CD14-positive monocyte (primary cell): ENCODE data around the gene MECP2. TPM values are rescaled to one million over a fixed set of nuclear protein-coding genes. Genes with fewer than 3 reads are reported as not detected.

Experiments used
- DNase-seq, 3 donors: peaks; one replicate each; pipeline ENCODE4 v3.0.0-alpha.2; 2011 to 2022
- H2AFZ ChIP-seq: 2 replicates; pipeline ENCODE4 v1.6.0; 2012; ENCODE audit warnings: mild to moderate bottlenecking, low read depth, low read length, inconsistent platforms; ENCODE audit not compliant: insufficient read depth, poor library complexity, severe bottlenecking
- H3K27ac ChIP-seq, 2 donors: 1 replicate in 1 of 2; 2 replicates in 1 of 2; pipeline ENCODE4 v1.5.1; 2012 to 2013; ENCODE audit warnings: low read length in 2 of 2, control low read depth in 1 of 2, inconsistent platforms in 1 of 2, low read depth in 1 of 2, mild to moderate bottlenecking in 1 of 2
- H3K27me3 ChIP-seq, 2 donors: one replicate each; pipeline versions ENCODE4 v1.6.0 to v1.6.1; 2011 to 2013; ENCODE audit warnings: low read length in 2 of 2; ENCODE audit not compliant: control insufficient read depth in 2 of 2, insufficient read depth in 2 of 2
- H3K36me3 ChIP-seq, 2 donors: replicated peaks in 1 of 2; 1 replicate in 1 of 2; 2 replicates in 1 of 2; pipeline versions ENCODE4 v1.5.1 to v1.6.1; 2012 to 2013; ENCODE audit warnings: low read length in 2 of 2, control low read depth in 1 of 2, inconsistent platforms in 1 of 2, mild to moderate bottlenecking in 1 of 2; ENCODE audit not compliant: insufficient read depth in 2 of 2, control insufficient read depth in 1 of 2
- H3K4me1 ChIP-seq, 2 donors: 1 replicate in 1 of 2; 2 replicates in 1 of 2; pipeline versions ENCODE4 v1.5.1 to v1.6.1; 2012 to 2013; ENCODE audit warnings: low read length in 2 of 2, control low read depth in 1 of 2, inconsistent platforms in 1 of 2, mild to moderate bottlenecking in 1 of 2, moderate library complexity in 1 of 2; ENCODE audit not compliant: insufficient read depth in 2 of 2, control insufficient read depth in 1 of 2
- H3K4me2 ChIP-seq: replicated peaks from 2 replicates; pipeline ENCODE3; 2012; ENCODE audit warnings: low read length, moderate library complexity, mild to moderate bottlenecking; ENCODE audit not compliant: poor library complexity, severe bottlenecking; ENCODE audit errors: extremely low read depth
- H3K4me3 ChIP-seq, 3 experiments: fragments of 200-600 bp in 1 of 3; sonication (generic) in 1 of 3; replicated peaks in 1 of 3; 1 replicate in 2 of 3; 2 replicates in 1 of 3; pipeline ENCODE4 v1.5.1; 2011 to 2013; ENCODE audit warnings: low read length in 3 of 3, mild to moderate bottlenecking in 3 of 3, control low read depth in 2 of 3, low read depth in 2 of 3, inconsistent platforms in 1 of 3, moderate library complexity in 1 of 3
- H3K79me2 ChIP-seq: 2 replicates; pipeline ENCODE4 v1.6.0; 2012; ENCODE audit warnings: mild to moderate bottlenecking, control low read depth, inconsistent platforms, low read length, moderate library complexity; ENCODE audit not compliant: insufficient read depth
- H3K9ac ChIP-seq: 2 replicates; pipeline ENCODE4 v1.6.0; 2017; ENCODE audit warnings: low read length, mild to moderate bottlenecking; ENCODE audit not compliant: insufficient read depth, poor library complexity, severe bottlenecking
- H3K9me3 ChIP-seq, 2 donors: replicated peaks in 1 of 2; 1 replicate in 1 of 2; 2 replicates in 1 of 2; pipeline versions ENCODE4 v1.5.1 to v1.6.1; 2012 to 2013; ENCODE audit warnings: low read length in 2 of 2, control low read depth in 1 of 2; ENCODE audit not compliant: control insufficient read depth in 1 of 2, insufficient read depth in 1 of 2
- H4K20me1 ChIP-seq: 2 replicates; pipeline ENCODE4 v1.6.0; 2012; ENCODE audit warnings: mild to moderate bottlenecking, low read length, control low read depth, moderate library complexity; ENCODE audit not compliant: insufficient read depth
- H3K27ac Mint-ChIP-seq, 7 donors: one replicate each; pipeline ENCODE4 v1.8.0; 2020; ENCODE audit warnings: mild to moderate bottlenecking in 7 of 7, mixed read lengths in 7 of 7, moderate library complexity in 6 of 7, inconsistent platforms in 2 of 7
- H3K27me3 Mint-ChIP-seq, 3 donors: one replicate each; pipeline ENCODE4 v1.8.0; 2021 to 2022; ENCODE audit warnings: low read depth in 3 of 3, mild to moderate bottlenecking in 3 of 3, mixed read lengths in 3 of 3, moderate library complexity in 3 of 3, inconsistent platforms in 1 of 3
- H3K36me3 Mint-ChIP-seq, 2 donors: one replicate each; pipeline ENCODE4 v1.8.0; 2020; ENCODE audit warnings: mixed read lengths in 2 of 2, inconsistent platforms in 1 of 2, mild to moderate bottlenecking in 1 of 2
- H3K4me1 Mint-ChIP-seq: one replicate; pipeline ENCODE4 v1.8.0; 2020; ENCODE audit warnings: mild to moderate bottlenecking, mixed read lengths
- H3K4me3 Mint-ChIP-seq, 2 donors: one replicate each; pipeline ENCODE4 v1.8.0; 2020; ENCODE audit warnings: mild to moderate bottlenecking in 2 of 2, mixed read lengths in 2 of 2, moderate library complexity in 1 of 2
- H3K9me3 Mint-ChIP-seq, 7 donors: one replicate each; pipeline ENCODE4 v1.8.0; 2020 to 2022; ENCODE audit warnings: mixed read lengths in 7 of 7, mild to moderate bottlenecking in 6 of 7, moderate library complexity in 6 of 7, inconsistent platforms in 2 of 7
- CTCF ChIP-seq: fragments of 200-600 bp; IDR thresholded peaks from one replicate; pipeline ENCODE4 v1.8.0; 2022; ENCODE audit warnings: antibody characterized with exemption, mild to moderate bottlenecking
- WGBS: methylation state at CpG from one replicate; pipeline ENCODE4 v1.1.5; 2013; ENCODE audit warnings: missing lambda C conversion rate; ENCODE audit not compliant: insufficient coverage; 5-methylcytosine and 5-hydroxymethylcytosine counted together
- intact Hi-C, 2 donors: fragments of 100-400 bp; cut with micrococcal nuclease; formaldehyde crosslinking; loops; one replicate each; pipeline versions ENCODE4 v1.15.0 to v1.15.1; 2023
- polyA plus RNA-seq, 3 donors: library from polyadenylated mRNA; depleted of rRNA in 1 of 3; unstranded in 2 of 3; stranded (reverse) in 1 of 3; fragments of 300-500 nt in 2 of 3; fragments of >200 nt in 1 of 3; fragmentation: Illumina TruSeq in 2 of 3; gene quantifications; 1 replicate in 2 of 3; 2 replicates in 1 of 3; pipeline ENCODE4 v1.2.3, GENCODE V29; 2012 to 2021

The MECP2 gene
- polyA plus RNA-seq, 3 donors: 5.2 to 21.2 (median 9.6) TPM

GRCh38 chrX:154011376-154012335, 85.9 kb downstream of the MECP2 start:
- TF ChIP-seq CTCF: no peak
- H3K9me3 ChIP-seq: no peaks in the 10 kb centered on the region
- DNase-seq: no peak
- intact Hi-C loops: loop anchor here (5.0 to 10.0 kb wide), 3 partner anchors 39 to 83 kb away; partner anchors contain the start of genes HCFC1 (in 1 of the 2), MECP2 (in 1 of the 2) and TMEM187 (in 1 of the 2)
- H3K4me3 Mint-ChIP-seq: no peak overlapping the region
- peaks cover 0 to 5% (median 0%) of the 10 kb centered on the region in 7 donors for H3K9me3 Mint-ChIP-seq
- H3K27ac ChIP-seq: peak overlapping the region; percentile 89 to 92
- no peak overlapping the region for H3K9ac ChIP-seq
- H3K79me2 ChIP-seq: peaks cover 22% of the 10 kb centered on the region
- 93% methylated on average over 3 of the region's 18 CpGs for WGBS
- peaks cover 50 to 65% of the 10 kb centered on the region in 2 donors for H3K4me1 ChIP-seq
- peaks cover 45% of the 10 kb centered on the region for H3K4me1 Mint-ChIP-seq
- H2AFZ ChIP-seq: no peak overlapping the region
- H4K20me1 ChIP-seq: peaks cover 43% of the 10 kb centered on the region
- H3K27me3 ChIP-seq: peaks cover 0 to 2% of the 10 kb centered on the region in 2 donors
- H3K27me3 Mint-ChIP-seq: peaks cover 0 to 44% (median 0%) of the 10 kb centered on the region in 3 donors
- peak overlapping the region; percentile 84 to 96 (median 93) for H3K27ac Mint-ChIP-seq
- H3K36me3 Mint-ChIP-seq: peaks cover 40 to 55% of the 10 kb centered on the region in 2 donors
- peaks cover 41 to 45% of the 10 kb centered on the region in 2 donors for H3K36me3 ChIP-seq
- no peak overlapping the region for H3K4me2 ChIP-seq
- no peak overlapping the region for H3K4me3 ChIP-seq

- Histone ChIP-seq H3K9me3 (no peaks in the 10 kb centered on the region), H3K4me2 (no peak overlapping the region), H2AFZ (no peak overlapping the region), H3K27ac (peak overlapping the region; percentile 89 to 92), H3K27me3 (peaks cover 0 to 2% of the 10 kb centered on the region in 2 donors), H3K4me3 (no peak overlapping the region), H3K36me3 (peaks cover 33 to 37% of the 10 kb centered on the region in 2 donors), H3K79me2 (peaks cover 11% of the 10 kb centered on the region), H3K4me1 (peaks cover 50 to 65% of the 10 kb centered on the region in 2 donors), H3K9ac (peak overlapping the region; percentile 53), H4K20me1 (peaks cover 31% of the 10 kb centered on the region)
- DNase-seq: peak; percentile 87 to 93 (median 91)
- Mint-ChIP-seq H3K4me3 (peak overlapping the region in 1 of 2 donors; percentile 20), H3K27me3 (peaks cover 0 to 43% (median 0%) of the 10 kb centered on the region in 3 donors), H3K36me3 (peaks cover 38 to 49% of the 10 kb centered on the region in 2 donors), H3K9me3 (peaks cover 0 to 5% (median 0%) of the 10 kb centered on the region in 7 donors), H3K27ac (peak overlapping the region; percentile 84 to 96 (median 93)), H3K4me1 (peaks cover 42% of the 10 kb centered on the region)
- no peak for TF ChIP-seq CTCF
- 22% methylated on average over 8 of the region's 18 CpGs for WGBS
- intact Hi-C loops: loop anchor here (5.0 to 10.0 kb wide), 3 partner anchors 38 to 84 kb away; partner anchors contain the start of genes HCFC1 (in 1 of the 2), MECP2 (in 1 of the 2) and TMEM187 (in 1 of the 2)
Measured at GRCh38 chrX:154010330-154011087, 87.0 kb downstream of the MECP2 start.
